DND-41 (cell line): Measurements from ENCODE around the gene MED13.

Experiments
- ATAC-seq: fragments of 200-7000 bp; cut with Tn5 transposase; 3 replicates; pipeline ENCODE4 v1.9.1; 2021; ENCODE audit warnings: low read depth; ENCODE audit not compliant: insufficient read depth
- DNase-seq: peaks from one replicate; pipeline ENCODE4 v3.0.0-alpha.2; 2020
- H2AFZ ChIP-seq: 2 replicates; pipeline ENCODE4 v1.6.0; 2012; ENCODE audit warnings: low read depth, low read length
- H3K27ac ChIP-seq: 2 replicates; pipeline ENCODE4 v1.5.1; 2012; ENCODE audit warnings: low read length, inconsistent platforms
- H3K27me3 ChIP-seq: fragments of 200-600 bp; sonication (generic); 2 replicates; pipeline ENCODE4 v1.6.0; 2012; ENCODE audit warnings: low read length, mild to moderate bottlenecking, inconsistent platforms; ENCODE audit not compliant: insufficient read depth, poor library complexity
- H3K36me3 ChIP-seq: 2 replicates; pipeline ENCODE4 v1.5.1; 2012; ENCODE audit warnings: low read length, inconsistent platforms; ENCODE audit not compliant: insufficient read depth
- H3K4me1 ChIP-seq: 2 replicates; pipeline ENCODE4 v1.5.1; 2012; ENCODE audit warnings: mild to moderate bottlenecking, low read length; ENCODE audit not compliant: insufficient read depth
- H3K4me2 ChIP-seq: 2 replicates; pipeline ENCODE4 v1.6.0; 2012; ENCODE audit warnings: mild to moderate bottlenecking, moderate library complexity, low read length, inconsistent platforms; ENCODE audit not compliant: insufficient read depth
- H3K4me3 ChIP-seq, 2 experiments: fragments of 200-600 bp in 1 of 2; shearing (Covaris generic) in 1 of 2; 2 replicates each; pipeline ENCODE4 v1.5.1; 2012 to 2016; ENCODE audit warnings: inconsistent platforms in 2 of 2, low read length in 2 of 2, mild to moderate bottlenecking in 2 of 2, low read depth in 1 of 2, moderate library complexity in 1 of 2
- H3K79me2 ChIP-seq: 2 replicates; pipeline ENCODE4 v1.6.0; 2012; ENCODE audit warnings: low read length, inconsistent platforms; ENCODE audit not compliant: insufficient read depth
- H3K9ac ChIP-seq: 2 replicates; pipeline ENCODE4 v1.6.0; 2012; ENCODE audit warnings: low read depth, mild to moderate bottlenecking, inconsistent platforms, low read length, moderate library complexity
- H3K9me3 ChIP-seq: 2 replicates; pipeline ENCODE4 v1.5.1; 2012; ENCODE audit warnings: low read length, moderate library complexity, mild to moderate bottlenecking, inconsistent platforms; ENCODE audit not compliant: insufficient read depth, severe bottlenecking
- H4K20me1 ChIP-seq: 2 replicates; pipeline ENCODE4 v1.6.0; 2012; ENCODE audit warnings: low read length; ENCODE audit not compliant: insufficient read depth
- EZH2 ChIP-seq: IDR thresholded peaks from 3 replicates; pipeline ENCODE4 v1.6.1; 2012; ENCODE audit warnings: borderline replicate concordance, low read depth, mild to moderate bottlenecking, moderate library complexity, low read length, inconsistent platforms; ENCODE audit not compliant: severe bottlenecking
- TF ChIP-seq, protein P1 (sequence below): IDR thresholded peaks from 2 replicates; pipeline ENCODE4 v1.5.1; 2012; ENCODE audit warnings: borderline replicate concordance, low read length, moderate library complexity, mild to moderate bottlenecking; ENCODE audit not compliant: poor library complexity, severe bottlenecking; ENCODE audit errors: extremely low read depth

The MED13 gene

DNA sequence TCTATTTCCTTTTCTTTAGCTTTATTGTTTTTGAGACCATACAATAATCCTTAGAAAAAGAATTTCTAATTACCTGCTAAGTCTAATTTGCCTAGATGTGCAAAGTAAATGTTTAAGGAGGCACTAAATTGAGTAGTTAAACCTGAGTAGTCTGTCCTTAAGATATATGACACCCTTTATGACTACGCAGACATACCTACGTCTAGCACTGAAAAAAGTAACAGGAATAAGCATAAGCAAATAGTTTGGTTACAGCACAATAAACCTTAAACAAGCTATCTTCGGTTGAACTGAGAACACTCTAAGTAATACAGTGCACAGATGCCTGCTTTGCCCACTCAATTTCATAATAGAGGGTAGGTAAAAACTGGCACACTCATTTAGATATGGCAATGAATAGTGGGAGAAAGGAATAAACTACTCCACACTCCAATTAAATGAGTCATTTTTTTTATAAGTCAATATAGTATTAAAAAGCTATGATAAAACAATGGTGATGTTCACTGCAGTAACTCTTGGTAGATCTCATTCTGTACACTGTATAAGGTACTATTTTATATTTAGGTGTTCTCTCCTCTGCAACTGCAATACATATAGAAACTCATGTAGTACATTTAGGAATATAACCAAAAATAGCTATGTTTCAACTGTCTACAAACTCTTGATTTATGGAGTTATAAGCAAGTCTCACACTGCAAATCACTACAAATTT, 117.6 kb downstream of the MED13 start:
- Histone ChIP-seq H3K4me1 (no peaks in the 10 kb centered on the region), H2AFZ (no peak overlapping the region), H3K4me2 (no peak overlapping the region)

DNA sequence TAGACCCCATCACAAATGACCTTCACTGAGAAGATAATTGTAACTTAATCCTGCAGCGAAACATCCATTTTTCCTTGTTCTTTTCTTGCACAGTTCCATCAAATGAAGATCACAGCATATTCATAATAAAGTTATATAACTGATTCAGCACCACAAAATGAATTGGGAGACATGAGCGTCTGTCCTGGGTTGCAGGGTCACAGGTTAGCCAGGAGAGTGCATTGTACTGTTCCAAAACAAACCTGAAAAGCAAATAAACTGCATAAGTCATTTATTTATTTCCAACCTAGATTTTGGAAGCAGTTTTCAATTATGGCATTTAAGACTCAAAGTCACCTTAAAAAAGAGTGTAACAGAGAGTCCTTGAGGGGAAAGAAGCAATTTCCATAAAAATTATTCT, 118.7 kb downstream of the MED13 start:
- peaks cover 69% of the 10 kb centered on the region for H3K36me3 ChIP-seq
- DNase-seq (no peak), ATAC-seq (no peak)
- no peak overlapping the region for H3K27ac ChIP-seq
- H3K79me2 ChIP-seq = no peaks in the 10 kb centered on the region
- no peak overlapping the region for H3K4me3 ChIP-seq
- H3K9ac ChIP-seq = no peak overlapping the region
- no peak overlapping the region for H3K4me2 ChIP-seq
- no peaks in the 10 kb centered on the region for H3K9me3 ChIP-seq
- H2AFZ ChIP-seq = no peak overlapping the region
- TF ChIP-seq, protein P1, sequence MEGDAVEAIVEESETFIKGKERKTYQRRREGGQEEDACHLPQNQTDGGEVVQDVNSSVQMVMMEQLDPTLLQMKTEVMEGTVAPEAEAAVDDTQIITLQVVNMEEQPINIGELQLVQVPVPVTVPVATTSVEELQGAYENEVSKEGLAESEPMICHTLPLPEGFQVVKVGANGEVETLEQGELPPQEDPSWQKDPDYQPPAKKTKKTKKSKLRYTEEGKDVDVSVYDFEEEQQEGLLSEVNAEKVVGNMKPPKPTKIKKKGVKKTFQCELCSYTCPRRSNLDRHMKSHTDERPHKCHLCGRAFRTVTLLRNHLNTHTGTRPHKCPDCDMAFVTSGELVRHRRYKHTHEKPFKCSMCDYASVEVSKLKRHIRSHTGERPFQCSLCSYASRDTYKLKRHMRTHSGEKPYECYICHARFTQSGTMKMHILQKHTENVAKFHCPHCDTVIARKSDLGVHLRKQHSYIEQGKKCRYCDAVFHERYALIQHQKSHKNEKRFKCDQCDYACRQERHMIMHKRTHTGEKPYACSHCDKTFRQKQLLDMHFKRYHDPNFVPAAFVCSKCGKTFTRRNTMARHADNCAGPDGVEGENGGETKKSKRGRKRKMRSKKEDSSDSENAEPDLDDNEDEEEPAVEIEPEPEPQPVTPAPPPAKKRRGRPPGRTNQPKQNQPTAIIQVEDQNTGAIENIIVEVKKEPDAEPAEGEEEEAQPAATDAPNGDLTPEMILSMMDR = no peak
- TF ChIP-seq EZH2 = no peak
- no peaks in the 10 kb centered on the region for H3K4me1 ChIP-seq
- H4K20me1 ChIP-seq = no peaks in the 10 kb centered on the region
- H3K27me3 ChIP-seq = no peaks in the 10 kb centered on the region

More for the DNA sequence above, 117.6 kb downstream of the MED13 start:
- Histone ChIP-seq H3K36me3 (peaks cover 81% of the 10 kb centered on the region), H3K27ac (no peak overlapping the region), H3K4me3 (no peak overlapping the region), H3K79me2 (no peaks in the 10 kb centered on the region), H4K20me1 (no peaks in the 10 kb centered on the region), H3K27me3 (no peaks in the 10 kb centered on the region), H3K9me3 (no peaks in the 10 kb centered on the region), H3K9ac (no peak overlapping the region)
- ATAC-seq (no peak), DNase-seq (no peak)
- TF ChIP-seq, protein P1 = no peak
- TF ChIP-seq EZH2 = no peak

DNA sequence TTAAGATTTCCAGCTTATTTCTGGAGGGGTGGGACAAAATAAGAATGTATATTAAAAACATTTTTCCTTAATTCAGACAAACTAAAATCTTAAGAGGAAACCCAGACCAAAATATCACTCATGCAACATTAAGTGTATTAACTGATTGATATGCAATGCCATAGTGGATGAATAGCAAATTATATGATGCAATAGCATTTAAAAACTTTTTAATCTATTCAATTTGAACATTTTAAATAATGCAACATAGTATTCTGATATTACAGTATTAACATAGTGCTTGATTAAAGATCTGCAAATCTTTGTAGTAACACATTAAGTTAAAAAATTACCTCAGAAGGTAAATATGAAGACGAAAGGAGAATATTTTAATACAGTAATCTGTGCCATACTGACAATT, 122.0 kb downstream of the MED13 start:
- DNase-seq (no peak), ATAC-seq (no peak)
- H3K27ac ChIP-seq = no peak overlapping the region
- H3K9ac ChIP-seq = no peak overlapping the region
- H3K9me3 ChIP-seq = no peaks in the 10 kb centered on the region
- no peak overlapping the region for H3K4me3 ChIP-seq
- no peaks in the 10 kb centered on the region for H4K20me1 ChIP-seq
- H3K36me3 ChIP-seq = peaks cover 40% of the 10 kb centered on the region
- no peaks in the 10 kb centered on the region for H3K4me1 ChIP-seq
- H3K4me2 ChIP-seq = no peak overlapping the region
- H2AFZ ChIP-seq = no peak overlapping the region
- no peak for TF ChIP-seq EZH2
- TF ChIP-seq, protein P1 = no peak
- H3K27me3 ChIP-seq = no peaks in the 10 kb centered on the region
- H3K79me2 ChIP-seq = no peaks in the 10 kb centered on the region
